H9 (cell line): ENCODE results near the gene SPRYD3. TPM values are rescaled to one million over a fixed set of nuclear protein-coding genes. Genes with fewer than 3 reads are reported as not detected.

ENCODE experiments used
- DNase-seq: peaks from one replicate; pipeline ENCODE4 v3.0.0-alpha.2; 2017
- H2AFZ ChIP-seq: one replicate; pipeline ENCODE4 v1.6.1; 2013; ENCODE audit warnings: mild to moderate bottlenecking, low read length, control low read depth, moderate library complexity
- H2AK5ac ChIP-seq: 2 replicates; pipeline ENCODE4 v1.6.1; 2013; ENCODE audit warnings: low read length, control low read depth, mixed read lengths; ENCODE audit not compliant: insufficient read length
- H2BK120ac ChIP-seq: one replicate; pipeline ENCODE4 v1.6.1; 2013; ENCODE audit warnings: low read depth, mild to moderate bottlenecking, low read length, control low read depth, inconsistent platforms; ENCODE audit not compliant: poor library complexity, severe bottlenecking
- H2BK12ac ChIP-seq: 2 replicates; pipeline ENCODE4 v1.6.1; 2013; ENCODE audit warnings: low read length, control low read depth, mixed read lengths, low read depth; ENCODE audit not compliant: insufficient read length
- H2BK15ac ChIP-seq: 2 replicates; pipeline ENCODE4 v1.6.1; 2013; ENCODE audit warnings: low read depth, low read length, control low read depth
- H2BK20ac ChIP-seq: one replicate; pipeline ENCODE4 v1.6.1; 2013; ENCODE audit warnings: low read depth, mild to moderate bottlenecking, low read length, control low read depth, inconsistent platforms; ENCODE audit not compliant: poor library complexity, severe bottlenecking
- H2BK5ac ChIP-seq: 2 replicates; pipeline ENCODE4 v1.6.1; 2013; ENCODE audit warnings: low read length, control low read depth, mixed read lengths; ENCODE audit not compliant: insufficient read length
- H3K14ac ChIP-seq: 2 replicates; pipeline ENCODE4 v1.6.1; 2013; ENCODE audit warnings: low read length, control low read depth; ENCODE audit not compliant: insufficient read depth
- H3K18ac ChIP-seq: 2 replicates; pipeline ENCODE4 v1.6.1; 2013; ENCODE audit warnings: low read depth, mild to moderate bottlenecking, mixed read lengths, low read length, control low read depth; ENCODE audit not compliant: insufficient read length
- H3K23ac ChIP-seq: 2 replicates; pipeline ENCODE4 v1.6.1; 2013; ENCODE audit warnings: low read length, control low read depth, mixed read lengths, low read depth; ENCODE audit not compliant: insufficient read length
- H3K23me2 ChIP-seq: 2 replicates; pipeline ENCODE4 v1.6.1; 2013; ENCODE audit warnings: low read depth, mild to moderate bottlenecking, mixed read lengths, low read length, control low read depth; ENCODE audit not compliant: insufficient read length, poor library complexity, severe bottlenecking
- H3K27ac ChIP-seq: 2 replicates; pipeline ENCODE4 v1.5.1; 2013; ENCODE audit warnings: low read length, control low read depth, mixed read lengths, low read depth; ENCODE audit not compliant: insufficient read length
- H3K27me3 ChIP-seq: 2 replicates; pipeline ENCODE4 v1.6.1; 2013; ENCODE audit warnings: low read length, control low read depth, inconsistent platforms; ENCODE audit not compliant: insufficient read depth
- H3K4ac ChIP-seq: 2 replicates; pipeline ENCODE4 v1.6.1; 2013; ENCODE audit warnings: low read depth, mild to moderate bottlenecking, control low read depth, inconsistent platforms, low read length, moderate library complexity
- H3K4me1 ChIP-seq: 2 replicates; pipeline ENCODE4 v1.6.1; 2013; ENCODE audit warnings: low read length, control low read depth, inconsistent platforms; ENCODE audit not compliant: insufficient read depth
- H3K4me2 ChIP-seq: 2 replicates; pipeline ENCODE4 v1.6.1; 2013; ENCODE audit warnings: low read length, control low read depth, mixed read lengths; ENCODE audit not compliant: insufficient read length, insufficient read depth
- H3K56ac ChIP-seq: 2 replicates; pipeline ENCODE4 v1.6.1; 2013; ENCODE audit warnings: low read depth, mild to moderate bottlenecking, mixed read lengths, low read length, control low read depth; ENCODE audit not compliant: insufficient read length
- H3K79me1 ChIP-seq: 2 replicates; pipeline ENCODE4 v1.6.1; 2013; ENCODE audit warnings: low read depth, mild to moderate bottlenecking, moderate library complexity, low read length, control low read depth, inconsistent platforms; ENCODE audit not compliant: insufficient read depth, poor library complexity, severe bottlenecking
- H3K79me2 ChIP-seq: 2 replicates; pipeline ENCODE4 v1.6.1; 2013; ENCODE audit warnings: low read length, control low read depth, inconsistent platforms; ENCODE audit not compliant: insufficient read depth
- H3K9ac ChIP-seq: 2 replicates; pipeline ENCODE4 v1.6.1; 2013; ENCODE audit warnings: low read length, control low read depth, mixed read lengths; ENCODE audit not compliant: insufficient read length; ENCODE audit errors: extremely low read depth
- H3K9me3 ChIP-seq: one replicate; pipeline ENCODE4 v1.6.1; 2013; ENCODE audit warnings: low read depth, low read length, inconsistent platforms; ENCODE audit not compliant: control insufficient read depth
- H3T11ph ChIP-seq: one replicate; pipeline ENCODE4 v1.6.1; 2013; ENCODE audit warnings: mild to moderate bottlenecking, low read length, control low read depth, inconsistent platforms
- H4K20me1 ChIP-seq: one replicate; pipeline ENCODE4 v1.6.1; 2013; ENCODE audit not compliant: control insufficient read depth, insufficient read length, insufficient read depth
- H4K5ac ChIP-seq: 2 replicates; pipeline ENCODE4 v1.6.1; 2013; ENCODE audit warnings: low read depth, mild to moderate bottlenecking, mixed read lengths, low read length, control low read depth; ENCODE audit not compliant: insufficient read length
- H4K8ac ChIP-seq: replicated peaks from 2 replicates; pipeline ENCODE4 v1.6.1; 2013; ENCODE audit warnings: low read length, control low read depth, mixed read lengths, low read depth; ENCODE audit not compliant: insufficient read length
- H4K91ac ChIP-seq: 2 replicates; pipeline ENCODE4 v1.6.1; 2013; ENCODE audit warnings: low read depth, mild to moderate bottlenecking, moderate library complexity, mixed read lengths, low read length, control low read depth; ENCODE audit not compliant: insufficient read length
- H3K27ac Mint-ChIP-seq, 3 experiments: 2 replicates in 2 of 3; 3 replicates in 1 of 3; pipeline ENCODE4 v1.8.0; 2020 to 2021; ENCODE audit warnings: mixed read lengths in 3 of 3, mild to moderate bottlenecking in 1 of 3, moderate library complexity in 1 of 3
- H3K27me3 Mint-ChIP-seq: 2 replicates; pipeline ENCODE4 v1.8.0; 2021; ENCODE audit warnings: low read depth, mild to moderate bottlenecking, moderate library complexity, mixed read lengths
- H3K36me3 Mint-ChIP-seq, 3 experiments: 2 replicates in 2 of 3; 3 replicates in 1 of 3; pipeline ENCODE4 v1.8.0; 2020 to 2021; ENCODE audit warnings: low read depth in 3 of 3, mixed read lengths in 3 of 3; ENCODE audit not compliant: insufficient read depth in 1 of 3
- H3K4me1 Mint-ChIP-seq, 2 experiments: 2 replicates each; pipeline ENCODE4 v1.8.0; 2020; ENCODE audit warnings: mixed read lengths in 2 of 2
- H3K4me3 Mint-ChIP-seq, 2 experiments: 2 replicates in 1 of 2; 3 replicates in 1 of 2; pipeline ENCODE4 v1.8.0; 2020 to 2021; ENCODE audit warnings: mild to moderate bottlenecking in 2 of 2, mixed read lengths in 2 of 2, moderate library complexity in 1 of 2
- H3K9me3 Mint-ChIP-seq, 2 experiments: 2 replicates in 1 of 2; 3 replicates in 1 of 2; pipeline ENCODE4 v1.8.0; 2020; ENCODE audit warnings: mild to moderate bottlenecking in 2 of 2, mixed read lengths in 2 of 2, moderate library complexity in 1 of 2
- WGBS: extraction: QIAGEN DNeasy Blood & Tissue Kit; methylation state at CpG from one replicate; pipeline ENCODE4 v1.1.7; 2013; ENCODE audit warnings: missing lambda C conversion rate, low lambda C conversion rate, mixed read lengths; ENCODE audit not compliant: insufficient read length; ENCODE audit errors: extremely low coverage; 5-methylcytosine and 5-hydroxymethylcytosine counted together
- total RNA-seq: library from RNA; stranded (reverse); gene quantifications from 2 replicates; pipeline ENCODE4 v1.2.1, GENCODE V29; 2021
- TF ChIP-seq, protein P1 (sequence below): fragments of 200-600 bp; sonication (generic); conservative IDR thresholded peaks from 3 replicates; pipeline ENCODE4 v1.8.0; 2021; ENCODE audit warnings: antibody characterized with exemption, mild to moderate bottlenecking

SPRYD3 gene
- total RNA-seq, 1 experiment from 2014 or later = 6.5 TPM

DNA sequence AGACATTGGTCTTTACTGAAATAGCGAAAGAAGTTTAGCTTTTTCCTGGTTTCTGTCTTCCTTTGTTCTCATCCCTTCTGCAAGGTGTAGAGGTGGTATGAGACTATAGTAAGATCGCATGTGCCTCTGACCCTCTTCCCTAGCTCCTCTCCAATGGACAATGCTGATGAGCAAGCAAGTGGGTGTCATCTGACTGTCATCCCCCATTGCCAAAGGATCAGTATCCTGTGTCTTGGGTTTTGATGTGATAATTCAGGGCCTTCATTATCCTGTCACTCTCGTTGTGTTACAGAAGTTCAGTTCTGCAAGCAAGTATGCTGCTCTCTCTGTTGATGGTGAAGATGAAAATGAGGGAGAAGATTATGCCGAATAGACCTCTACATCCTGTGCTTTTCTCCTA, 39.3 kb downstream of the SPRYD3 start:
- H3K27ac ChIP-seq = no peak overlapping the region
- H4K20me1 ChIP-seq = no peaks in the 10 kb centered on the region
- no CpG with 5 or more reads among the region's 4 CpGs for whole genome bisulfite sequencing
- H2AK5ac ChIP-seq = no peak overlapping the region
- Mint-ChIP-seq H3K4me1 (peaks cover 32 to 41% of the 10 kb centered on the region in 2 experiments), H3K9me3 (no peaks in the 10 kb centered on the region), H3K27me3 (peaks cover 19% of the 10 kb centered on the region), H3K36me3 (peaks cover 46 to 71% (median 53%) of the 10 kb centered on the region in 3 experiments), H3K4me3 (peak overlapping the region in 1 of 2 experiments; percentile 2; a peak in 1 of 5 replicates), H3K27ac (peak overlapping the region in 1 of 3 experiments; percentile 54; a peak in 1 of 7 replicates)
- H3K23ac ChIP-seq = no peak overlapping the region
- H2BK15ac ChIP-seq = no peak overlapping the region
- no peak overlapping the region for H2BK20ac ChIP-seq
- no peaks in the 10 kb centered on the region for H3K79me2 ChIP-seq
- H4K91ac ChIP-seq = no peak overlapping the region
- no peak overlapping the region for H4K5ac ChIP-seq
- no peak overlapping the region for H3T11ph ChIP-seq
- DNase-seq = no peak
- peaks cover 2% of the 10 kb centered on the region; the same call in 1 of the 2 replicates for H3K27me3 ChIP-seq
- no peak overlapping the region for H3K4me2 ChIP-seq
- no peak overlapping the region for H2BK12ac ChIP-seq
- no peak overlapping the region for H3K56ac ChIP-seq
- no peaks in the 10 kb centered on the region for H3K79me1 ChIP-seq
- no peak overlapping the region for H3K9ac ChIP-seq
- H2AFZ ChIP-seq = no peak overlapping the region
- peaks cover 8% of the 10 kb centered on the region; the same call in 1 of the 2 replicates for H3K4me1 ChIP-seq
- H3K4ac ChIP-seq = no peak overlapping the region
- H4K8ac ChIP-seq = no peak overlapping the region
- H3K14ac ChIP-seq = no peak overlapping the region
- TF ChIP-seq, protein P1, sequence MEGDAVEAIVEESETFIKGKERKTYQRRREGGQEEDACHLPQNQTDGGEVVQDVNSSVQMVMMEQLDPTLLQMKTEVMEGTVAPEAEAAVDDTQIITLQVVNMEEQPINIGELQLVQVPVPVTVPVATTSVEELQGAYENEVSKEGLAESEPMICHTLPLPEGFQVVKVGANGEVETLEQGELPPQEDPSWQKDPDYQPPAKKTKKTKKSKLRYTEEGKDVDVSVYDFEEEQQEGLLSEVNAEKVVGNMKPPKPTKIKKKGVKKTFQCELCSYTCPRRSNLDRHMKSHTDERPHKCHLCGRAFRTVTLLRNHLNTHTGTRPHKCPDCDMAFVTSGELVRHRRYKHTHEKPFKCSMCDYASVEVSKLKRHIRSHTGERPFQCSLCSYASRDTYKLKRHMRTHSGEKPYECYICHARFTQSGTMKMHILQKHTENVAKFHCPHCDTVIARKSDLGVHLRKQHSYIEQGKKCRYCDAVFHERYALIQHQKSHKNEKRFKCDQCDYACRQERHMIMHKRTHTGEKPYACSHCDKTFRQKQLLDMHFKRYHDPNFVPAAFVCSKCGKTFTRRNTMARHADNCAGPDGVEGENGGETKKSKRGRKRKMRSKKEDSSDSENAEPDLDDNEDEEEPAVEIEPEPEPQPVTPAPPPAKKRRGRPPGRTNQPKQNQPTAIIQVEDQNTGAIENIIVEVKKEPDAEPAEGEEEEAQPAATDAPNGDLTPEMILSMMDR = no peak
- H3K23me2 ChIP-seq = no peaks in the 10 kb centered on the region
- no peak overlapping the region for H3K18ac ChIP-seq
- no peak overlapping the region for H2BK120ac ChIP-seq
- H3K9me3 ChIP-seq = no peaks in the 10 kb centered on the region
- no peak overlapping the region for H2BK5ac ChIP-seq
